ENCODE data around the gene TFB1M.

DNA sequence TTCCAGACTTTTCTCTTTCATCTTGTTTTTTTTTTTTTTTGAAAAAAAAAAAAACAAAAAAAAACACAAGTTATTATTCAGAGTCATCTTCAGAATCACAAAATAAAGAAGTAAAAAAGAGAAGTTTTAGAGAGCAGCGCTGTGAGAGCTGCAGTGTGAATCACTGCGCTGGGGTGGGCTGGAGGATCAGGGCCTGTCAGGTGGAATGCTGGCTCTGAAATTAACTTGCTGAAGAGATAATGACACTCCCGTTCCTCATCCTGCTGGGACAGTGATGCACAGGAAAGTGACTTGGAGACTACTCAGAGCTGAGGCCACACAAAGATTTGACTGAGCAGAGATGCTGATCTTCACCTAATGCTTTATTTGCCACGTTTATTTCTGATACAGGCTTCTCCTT, 93.2 kb downstream of the TFB1M start:
- no peak for TF ChIP-seq POLR2A (IDR thresholded peaks at IDR 0.05)
- TF ChIP-seq, protein P1, sequence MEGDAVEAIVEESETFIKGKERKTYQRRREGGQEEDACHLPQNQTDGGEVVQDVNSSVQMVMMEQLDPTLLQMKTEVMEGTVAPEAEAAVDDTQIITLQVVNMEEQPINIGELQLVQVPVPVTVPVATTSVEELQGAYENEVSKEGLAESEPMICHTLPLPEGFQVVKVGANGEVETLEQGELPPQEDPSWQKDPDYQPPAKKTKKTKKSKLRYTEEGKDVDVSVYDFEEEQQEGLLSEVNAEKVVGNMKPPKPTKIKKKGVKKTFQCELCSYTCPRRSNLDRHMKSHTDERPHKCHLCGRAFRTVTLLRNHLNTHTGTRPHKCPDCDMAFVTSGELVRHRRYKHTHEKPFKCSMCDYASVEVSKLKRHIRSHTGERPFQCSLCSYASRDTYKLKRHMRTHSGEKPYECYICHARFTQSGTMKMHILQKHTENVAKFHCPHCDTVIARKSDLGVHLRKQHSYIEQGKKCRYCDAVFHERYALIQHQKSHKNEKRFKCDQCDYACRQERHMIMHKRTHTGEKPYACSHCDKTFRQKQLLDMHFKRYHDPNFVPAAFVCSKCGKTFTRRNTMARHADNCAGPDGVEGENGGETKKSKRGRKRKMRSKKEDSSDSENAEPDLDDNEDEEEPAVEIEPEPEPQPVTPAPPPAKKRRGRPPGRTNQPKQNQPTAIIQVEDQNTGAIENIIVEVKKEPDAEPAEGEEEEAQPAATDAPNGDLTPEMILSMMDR (IDR thresholded peaks at IDR 0.05), result no peak

Data from vagina (tissue), 2 donors.